Naive thymus-derived CD4-positive, alpha-beta T cell (primary cell): ENCODE results near the gene REXO1. TPM values are rescaled to one million over a fixed set of nuclear protein-coding genes. Genes with fewer than 3 reads are reported as not detected.

Source experiments
- ATAC-seq: fragments of 150-1000 bp; cut with Tn5 transposase; 2 replicates; pipeline ENCODE4 v1.10.0; 2021; ENCODE audit warnings: mild to moderate bottlenecking, moderate library complexity
- CTCF ChIA-PET: fragments of 350-600 bp; sonication (Branson Sonifier 250); formaldehyde crosslinking; loops from one replicate; lab custom pipeline; 2021; ENCODE audit warnings: antibody characterized with exemption; lab: Charles Lee
- POLR2A ChIA-PET: fragments of 350-600 bp; sonication (Branson Sonifier 250); formaldehyde crosslinking; loops from one replicate; lab custom pipeline; 2021; ENCODE audit warnings: antibody characterized with exemption, inconsistent platforms; lab: Charles Lee
- DNase-seq, 9 donors: peaks; one replicate each; pipeline versions ENCODE4 v3.0.0 to v3.0.0-alpha.2; 2020 to 2022; ENCODE audit warnings: mixed read lengths in 1 of 9
- H3K27ac ChIP-seq: one replicate; pipeline ENCODE4 v1.7.0; 2013; ENCODE audit warnings: mild to moderate bottlenecking, low read depth, low read length, moderate library complexity
- H3K27me3 ChIP-seq, 2 donors: one replicate each; pipeline ENCODE4 v1.7.0; 2013; ENCODE audit warnings: low read length in 2 of 2, mild to moderate bottlenecking in 2 of 2, moderate library complexity in 2 of 2; ENCODE audit not compliant: control insufficient read depth in 2 of 2, insufficient read depth in 2 of 2
- H3K36me3 ChIP-seq, 3 experiments: 1 replicate in 2 of 3; 2 replicates in 1 of 3; pipeline ENCODE4 v1.7.0; 2013; ENCODE audit warnings: low read length in 3 of 3, mild to moderate bottlenecking in 3 of 3, moderate library complexity in 1 of 3; ENCODE audit not compliant: insufficient read depth in 3 of 3, control insufficient read depth in 2 of 3
- H3K4me1 ChIP-seq, 2 donors: one replicate each; pipeline ENCODE4 v1.7.0; 2013; ENCODE audit warnings: low read length in 2 of 2, mild to moderate bottlenecking in 2 of 2, moderate library complexity in 1 of 2; ENCODE audit not compliant: control insufficient read depth in 2 of 2, insufficient read depth in 2 of 2
- H3K4me3 ChIP-seq: 2 replicates; pipeline ENCODE4 v1.7.0; 2013; ENCODE audit warnings: mild to moderate bottlenecking, low read length
- H3K9me3 ChIP-seq, 3 experiments: 1 replicate in 2 of 3; 2 replicates in 1 of 3; pipeline ENCODE4 v1.7.0; 2013; ENCODE audit warnings: low read length in 3 of 3; ENCODE audit not compliant: control insufficient read depth in 2 of 3
- H3K27ac Mint-ChIP-seq, 9 donors: one replicate each; pipeline ENCODE4 v1.8.0; 2020 to 2022; ENCODE audit warnings: mixed read lengths in 9 of 9, mild to moderate bottlenecking in 8 of 9, moderate library complexity in 5 of 9, inconsistent platforms in 2 of 9
- H3K27me3 Mint-ChIP-seq, 5 donors: one replicate each; pipeline ENCODE4 v1.8.0; 2021 to 2022; ENCODE audit warnings: mixed read lengths in 5 of 5, mild to moderate bottlenecking in 1 of 5
- H3K36me3 Mint-ChIP-seq, 5 donors: one replicate each; pipeline ENCODE4 v1.8.0; 2020 to 2022; ENCODE audit warnings: mixed read lengths in 5 of 5, mild to moderate bottlenecking in 3 of 5, inconsistent platforms in 1 of 5
- H3K4me1 Mint-ChIP-seq, 7 donors: one replicate each; pipeline ENCODE4 v1.8.0; 2020 to 2022; ENCODE audit warnings: mixed read lengths in 7 of 7, mild to moderate bottlenecking in 3 of 7, inconsistent platforms in 1 of 7
- H3K4me3 Mint-ChIP-seq, 10 donors: one replicate each; pipeline ENCODE4 v1.8.0; 2020 to 2022; ENCODE audit warnings: mild to moderate bottlenecking in 10 of 10, mixed read lengths in 10 of 10, moderate library complexity in 6 of 10, inconsistent platforms in 2 of 10
- H3K9me3 Mint-ChIP-seq, 11 donors: one replicate each; pipeline ENCODE4 v1.8.0; 2020 to 2022; ENCODE audit warnings: mixed read lengths in 11 of 11, mild to moderate bottlenecking in 4 of 11, inconsistent platforms in 1 of 11, moderate library complexity in 1 of 11
- intact Hi-C, 2 donors: fragments of 100-400 bp; cut with micrococcal nuclease; formaldehyde crosslinking; loops; one replicate each; pipeline ENCODE4 v1.15.1; 2023
- polyA plus RNA-seq, 2 donors: library from polyadenylated mRNA; unstranded; fragments of 300-500 nt; fragmentation: Illumina TruSeq; gene quantifications; one replicate each; pipeline ENCODE4 v1.2.3, GENCODE V29; 2021
- total RNA-seq, 6 experiments: library from RNA in 5 of 6; stranded (reverse) in 5 of 6; gene quantifications; 1 replicate in 5 of 6; 2 replicates in 1 of 6; pipeline ENCODE4 v1.2.3 and lab custom pipeline; 2021 to 2026

The REXO1 gene
- total and polyA plus RNA-seq, 7 experiments from 2014 or later, result 5.4 to 92.6 (median 56.7) TPM

DNA sequence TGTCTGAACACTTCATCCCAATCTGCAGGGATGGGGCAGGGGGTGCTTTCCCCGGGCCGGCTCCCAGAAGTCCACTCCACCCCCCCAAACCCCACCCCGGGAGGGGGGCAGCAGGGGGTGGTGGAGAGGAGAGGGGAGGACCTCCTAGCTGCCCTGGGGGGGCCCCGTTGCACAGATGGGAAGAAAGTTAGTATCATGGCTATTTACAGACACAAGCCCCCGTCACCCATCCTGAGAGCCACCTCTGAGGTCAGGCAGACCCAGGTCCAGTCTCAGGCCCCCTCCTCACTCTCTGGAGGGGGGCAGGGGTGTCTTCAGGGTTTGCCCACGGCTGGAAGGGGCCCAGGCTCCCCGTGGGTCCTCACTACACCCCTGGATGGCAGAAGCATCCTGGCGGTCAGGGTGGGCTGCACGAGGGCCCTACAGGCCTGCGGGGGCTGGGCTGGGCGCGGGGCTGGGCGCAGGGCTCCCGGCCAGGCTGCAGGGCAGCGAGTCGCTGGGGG is 5.8 kb upstream of the REXO1 start:
- peak overlapping the region in 1 of 9 donors; percentile 78 for H3K27ac Mint-ChIP-seq

DNA sequence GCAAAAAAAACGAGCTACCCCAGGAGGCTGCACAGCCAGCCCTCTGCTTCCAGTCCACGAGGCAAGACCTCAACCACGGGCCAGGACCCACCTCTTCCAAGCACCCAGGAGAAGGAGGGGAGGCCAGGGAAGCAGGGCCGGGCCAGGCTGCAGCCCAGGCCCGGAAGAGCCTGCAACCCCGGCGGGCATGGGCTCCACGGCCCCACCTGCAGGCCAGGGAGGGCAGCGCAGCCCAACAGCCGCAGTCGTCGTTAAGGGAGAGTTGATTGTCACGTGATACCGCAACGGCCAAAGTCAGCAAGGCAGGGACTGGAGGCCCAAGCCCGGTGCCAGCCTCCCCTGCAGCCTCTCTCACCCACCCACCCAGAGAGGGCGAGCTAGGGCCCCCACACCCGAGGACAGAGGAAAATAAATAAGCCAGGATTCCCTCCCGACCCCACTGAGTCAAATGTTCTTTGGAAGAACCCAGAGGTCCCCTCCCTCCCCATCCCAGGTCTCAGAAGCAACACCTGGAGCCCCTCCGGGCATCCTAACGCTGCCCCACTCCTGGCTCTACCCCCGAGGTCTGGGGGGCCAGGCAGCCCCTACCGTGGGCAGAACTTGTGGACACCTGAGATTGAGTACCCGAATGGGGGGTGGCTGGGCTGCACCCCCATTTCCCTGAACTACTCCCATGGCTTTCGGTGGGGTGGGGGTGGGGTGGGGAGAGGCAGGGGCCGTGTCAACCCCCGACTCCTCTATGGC is 5.2 kb upstream of the REXO1 start:
- intact Hi-C loops, result loop anchor here in 1 of 2 donors (1.0 to 10.0 kb wide), 2 partner anchors 52 to 589 kb away; partner anchors contain the start of genes ADAT3, CIRBP and SCAMP4
- H3K27ac Mint-ChIP-seq, result peak overlapping the region; percentile 28 to 97 (median 94)
- ATAC-seq (peak; percentile 50), DNase-seq (peak; percentile 66 to 90 (median 72))
- H3K4me3 ChIP-seq, result no peak overlapping the region
- peaks cover 28 to 64% of the 10 kb centered on the region in 2 donors for H3K4me1 ChIP-seq
- peak overlapping the region; percentile 72 to 87 (median 82) for H3K4me3 Mint-ChIP-seq
- H3K27me3 Mint-ChIP-seq, result no peaks in the 10 kb centered on the region
- H3K4me1 Mint-ChIP-seq, result peaks cover 11 to 62% (median 47%) of the 10 kb centered on the region in 7 donors
- ChIA-PET POLR2A (interaction anchor here (1.0 kb wide), 1 partner anchor 594 kb away, joined by 3 read pairs; no protein-coding TSS in a partner anchor), CTCF (interaction anchor here (0.8 kb wide), 1 partner anchor 25 kb away, joined by 3 read pairs; no protein-coding TSS in a partner anchor)
- peak overlapping the region; percentile 93 for H3K27ac ChIP-seq
- no peaks in the 10 kb centered on the region for H3K9me3 ChIP-seq
- H3K36me3 ChIP-seq, result peaks cover 0 to 3% (median 0%) of the 10 kb centered on the region in 3 experiments
- peaks cover 0 to 2% (median 0%) of the 10 kb centered on the region in 5 donors for H3K36me3 Mint-ChIP-seq
- H3K27me3 ChIP-seq, result no peaks in the 10 kb centered on the region
- no peaks in the 10 kb centered on the region for H3K9me3 Mint-ChIP-seq

More for the DNA sequence above, 5.8 kb upstream of the REXO1 start:
- Mint-ChIP-seq H3K4me1 (peaks cover 11 to 63% (median 45%) of the 10 kb centered on the region in 7 donors), H3K4me3 (peak overlapping the region in 3 of 10 donors; percentile 83 to 89 (median 86)), H3K27me3 (no peaks in the 10 kb centered on the region), H3K9me3 (no peaks in the 10 kb centered on the region), H3K36me3 (peaks cover 0 to 2% (median 0%) of the 10 kb centered on the region in 5 donors)
- peak overlapping the region; percentile 93 for H3K27ac ChIP-seq
- no peak for ATAC-seq
- ChIA-PET CTCF (interaction anchor here (0.8 kb wide), 1 partner anchor 26 kb away, joined by 3 read pairs; no protein-coding TSS in a partner anchor), POLR2A (interaction anchor here (0.6 to 1.0 kb wide), 3 partner anchors 48 to 602 kb away, joined by 3 read pairs; no protein-coding TSS in a partner anchor)
- DNase-seq, result no peak
- H3K27me3 ChIP-seq, result no peaks in the 10 kb centered on the region
- H3K9me3 ChIP-seq, result no peaks in the 10 kb centered on the region
- H3K4me1 ChIP-seq, result peaks cover 28 to 66% of the 10 kb centered on the region in 2 donors
- H3K36me3 ChIP-seq, result peaks cover 0 to 3% (median 0%) of the 10 kb centered on the region in 3 experiments
- intact Hi-C loops, result loop anchor here in 1 of 2 donors (10.0 kb wide), 1 partner anchor 589 kb away; the partner anchor contains the start of gene CIRBP
- H3K4me3 ChIP-seq, result no peak overlapping the region

DNA sequence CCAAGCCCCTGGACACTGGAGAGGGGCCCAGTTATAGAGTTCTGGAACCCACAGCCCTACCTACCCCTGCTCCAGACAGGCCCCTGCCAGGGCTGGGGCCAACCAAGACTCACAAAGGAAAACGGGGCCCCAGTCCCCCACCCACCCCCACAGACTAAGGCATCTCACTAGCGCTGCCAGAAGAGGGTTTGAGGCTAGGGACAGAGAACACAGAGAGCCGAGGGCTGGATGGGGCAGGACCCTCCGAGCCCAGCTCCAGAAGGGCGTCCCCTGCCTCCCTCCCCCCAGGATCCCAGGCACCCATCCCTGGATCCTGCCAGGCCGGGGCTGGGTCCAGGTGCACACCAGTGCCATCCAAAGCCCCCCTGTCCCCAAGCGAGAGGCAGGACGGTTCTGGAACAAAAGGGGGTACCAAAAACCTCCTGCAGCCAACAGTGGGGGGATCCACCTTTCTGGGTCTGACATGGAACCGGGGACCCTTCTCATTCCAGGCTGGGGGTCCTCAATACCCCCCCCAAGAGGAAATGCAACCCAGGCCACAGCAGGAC is 4.4 kb upstream of the REXO1 start:
- POLR2A ChIA-PET, result interaction anchor here (0.7 to 1.0 kb wide), 2 partner anchors 8 to 386 kb away, joined by 3 read pairs; no protein-coding TSS in a partner anchor
- Mint-ChIP-seq H3K4me1 (peaks cover 11 to 57% (median 42%) of the 10 kb centered on the region in 7 donors), H3K4me3 (peak overlapping the region; percentile 59 to 86 (median 80)), H3K27ac (peak overlapping the region; percentile 28 to 97 (median 94)), H3K36me3 (peaks cover 0 to 2% (median 0%) of the 10 kb centered on the region in 5 donors), H3K27me3 (no peaks in the 10 kb centered on the region), H3K9me3 (no peaks in the 10 kb centered on the region)
- CTCF ChIA-PET, result interaction anchor here (0.5 to 0.6 kb wide), 2 partner anchors 1199 to 1378 kb away, joined by 3 to 6 read pairs; no protein-coding TSS in a partner anchor
- Histone ChIP-seq H3K27ac (peak overlapping the region; percentile 93), H3K4me1 (peaks cover 29 to 57% of the 10 kb centered on the region in 2 donors), H3K4me3 (peak overlapping the region; percentile 35), H3K27me3 (no peaks in the 10 kb centered on the region), H3K36me3 (peaks cover 0 to 6% (median 0%) of the 10 kb centered on the region in 3 experiments), H3K9me3 (no peaks in the 10 kb centered on the region)
- intact Hi-C loops, result loop anchor here in 1 of 2 donors (1.0 to 10.0 kb wide), 2 partner anchors 53 to 588 kb away; partner anchors contain the start of genes ADAT3, CIRBP and SCAMP4
- no peak for DNase-seq
- ATAC-seq, result no peak

DNA sequence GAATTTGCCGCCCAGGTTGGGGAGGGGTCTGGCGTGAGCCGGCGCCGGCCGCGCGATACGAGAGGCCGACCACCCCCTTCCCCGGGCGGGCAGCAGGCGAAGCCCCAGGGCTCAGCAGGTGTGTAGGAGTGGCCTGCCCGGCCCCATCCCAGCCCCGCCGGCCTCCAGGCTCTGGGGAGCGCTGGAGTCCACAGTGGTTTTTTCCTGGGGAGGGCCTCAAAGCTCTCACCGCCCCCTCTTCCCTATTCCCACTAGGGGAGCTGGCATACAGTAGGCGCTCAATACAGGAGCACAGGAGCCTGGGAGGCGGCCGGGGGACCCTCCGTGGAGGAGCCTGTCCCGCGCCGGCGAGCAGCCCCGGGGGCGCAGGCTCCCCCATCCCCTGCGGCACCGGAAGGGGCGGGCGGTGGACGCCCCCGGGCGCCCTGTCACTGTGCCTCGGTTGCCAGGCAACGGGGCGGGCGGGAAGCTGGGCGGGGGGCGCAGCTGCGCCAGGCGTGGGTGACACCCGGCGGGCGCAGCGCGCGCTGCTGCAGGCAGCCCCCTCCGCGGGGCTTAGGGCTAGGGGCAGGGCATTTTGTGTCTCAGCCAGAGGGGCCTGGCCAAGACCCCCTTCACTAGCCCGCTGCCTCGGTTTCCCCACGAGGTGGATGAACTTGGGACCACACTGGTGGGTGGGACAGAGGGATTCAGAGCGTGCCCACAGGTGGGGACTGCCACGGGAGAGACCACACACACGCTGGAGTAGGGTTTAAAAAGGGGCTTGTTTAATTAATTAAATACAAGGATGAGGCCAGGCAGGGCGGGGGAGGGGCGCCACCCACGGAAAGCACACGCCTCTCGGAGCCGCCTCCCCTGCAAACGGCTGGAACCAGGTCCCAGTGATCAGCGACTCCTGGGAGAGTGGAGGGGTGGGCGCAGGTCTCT is 3.6 kb upstream of the REXO1 start:
- ATAC-seq (peak; percentile 15), DNase-seq (peak; percentile 50 to 87 (median 77))
- Mint-ChIP-seq H3K9me3 (no peaks in the 10 kb centered on the region), H3K27ac (peak overlapping the region in 8 of 9 donors; percentile 28 to 97 (median 93)), H3K4me3 (peak overlapping the region; percentile 12 to 82 (median 69)), H3K27me3 (no peaks in the 10 kb centered on the region), H3K36me3 (peaks cover 0 to 2% (median 0%) of the 10 kb centered on the region in 5 donors), H3K4me1 (peaks cover 18 to 64% (median 48%) of the 10 kb centered on the region in 7 donors)
- ChIA-PET CTCF (interaction anchor here (0.5 to 0.6 kb wide), 3 partner anchors 411 to 1378 kb away, joined by 3 to 6 read pairs (median 3); no protein-coding TSS in a partner anchor), POLR2A (interaction anchor here (0.6 to 1.0 kb wide), 5 partner anchors 9 to 804 kb away, joined by 3 to 4 read pairs (median 3); partner anchors contain the start of genes CSNK1G2 and GADD45B)
- intact Hi-C loops, result loop anchor here in 1 of 2 donors (10.0 kb wide), 1 partner anchor 587 kb away; the partner anchor contains the start of gene CIRBP
- Histone ChIP-seq H3K4me1 (peaks cover 36 to 61% of the 10 kb centered on the region in 2 donors), H3K9me3 (no peaks in the 10 kb centered on the region), H3K27me3 (no peaks in the 10 kb centered on the region), H3K36me3 (peaks cover 0 to 7% (median 0%) of the 10 kb centered on the region in 3 experiments), H3K4me3 (peak overlapping the region; percentile 35), H3K27ac (peak overlapping the region; percentile 93)

DNA sequence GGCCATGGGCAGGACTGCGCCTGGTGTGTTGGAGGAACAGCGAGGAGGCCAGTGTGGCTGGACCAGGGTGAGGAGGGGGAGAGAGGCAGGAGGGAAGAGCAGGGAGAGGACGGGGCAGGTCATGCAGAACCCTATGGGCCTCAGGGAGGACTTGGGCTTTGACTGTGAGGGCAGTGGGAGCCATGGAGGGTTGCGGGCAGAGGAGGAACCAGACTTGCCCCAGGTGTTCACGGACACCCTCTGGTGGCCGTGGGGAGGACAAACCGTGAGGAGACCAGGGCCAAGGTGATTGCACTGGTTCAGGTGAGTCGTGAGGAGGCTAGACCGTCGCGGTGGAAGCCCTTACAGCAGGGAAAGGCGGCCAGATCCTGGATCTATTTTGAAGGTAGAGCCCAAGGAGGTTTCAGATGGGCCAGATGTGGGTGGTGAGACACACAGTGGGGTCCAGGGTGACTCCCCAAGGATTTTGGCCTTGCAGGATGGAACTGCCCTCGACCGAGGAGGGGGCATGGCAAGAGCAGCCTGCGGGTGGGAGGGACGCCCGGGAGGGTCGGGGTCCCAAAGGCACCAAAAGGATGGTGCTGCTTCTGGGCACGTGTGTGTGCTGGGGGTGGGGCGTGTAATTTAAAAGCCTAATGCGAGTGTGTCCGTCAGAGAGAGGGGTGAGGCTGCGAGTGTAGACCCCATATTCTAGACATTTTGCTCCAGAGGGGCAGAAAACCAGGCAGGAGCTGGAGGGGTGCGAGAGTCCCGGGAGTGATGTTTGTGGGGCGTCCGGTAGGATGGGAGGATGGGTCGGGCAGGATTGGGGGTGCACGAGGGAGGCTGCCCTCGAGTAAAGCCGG is 2.7 kb upstream of the REXO1 start:
- ATAC-seq, result no peak
- peak overlapping the region; percentile 50 to 82 (median 72) for H3K4me3 Mint-ChIP-seq
- H3K27ac Mint-ChIP-seq, result peak overlapping the region; percentile 69 to 95 (median 93)
- H3K36me3 ChIP-seq, result peaks cover 0 to 4% (median 0%) of the 10 kb centered on the region in 3 experiments
- peaks cover 0 to 2% (median 0%) of the 10 kb centered on the region in 5 donors for H3K36me3 Mint-ChIP-seq
- no peak overlapping the region for H3K4me3 ChIP-seq
- no peaks in the 10 kb centered on the region for H3K9me3 Mint-ChIP-seq
- ChIA-PET POLR2A (interaction anchor here (0.6 to 1.0 kb wide), 5 partner anchors 25 to 803 kb away, joined by 3 to 4 read pairs (median 3); partner anchors contain the start of genes CSNK1G2 and GADD45B), CTCF (interaction anchor here (0.5 kb wide), 1 partner anchor 410 kb away, joined by 3 read pairs; no protein-coding TSS in a partner anchor)
- H3K27me3 Mint-ChIP-seq, result no peaks in the 10 kb centered on the region
- peaks cover 25 to 73% (median 53%) of the 10 kb centered on the region in 7 donors for H3K4me1 Mint-ChIP-seq
- intact Hi-C loops, result loop anchor here in 1 of 2 donors (10.0 kb wide), 1 partner anchor 586 kb away; the partner anchor contains the start of gene CIRBP
- no peaks in the 10 kb centered on the region for H3K9me3 ChIP-seq
- no peak for DNase-seq
- peaks cover 39 to 65% of the 10 kb centered on the region in 2 donors for H3K4me1 ChIP-seq
- H3K27ac ChIP-seq, result peak overlapping the region; percentile 93
- no peaks in the 10 kb centered on the region for H3K27me3 ChIP-seq
